Choroid plexus epithelial cell (primary cell): ENCODE results near the gene NXF1.

Source experiments
- DNase-seq: peaks from one replicate; pipeline ENCODE4 v3.0.0-alpha.2; 2010; ENCODE audit warnings: low read depth
- H3K4me3 ChIP-seq: 2 replicates; pipeline ENCODE4 v1.5.1; 2011; ENCODE audit warnings: low read depth, mild to moderate bottlenecking, control low read depth, low read length, moderate library complexity
- CTCF ChIP-seq: conservative IDR thresholded peaks from 2 replicates; pipeline ENCODE4 v1.5.1; 2011; ENCODE audit warnings: low read depth, mild to moderate bottlenecking, control low read depth, inconsistent platforms, low read length, moderate library complexity

NXF1 gene

GRCh38 chr11:62806611-62807121 is 1.4 kb upstream of the NXF1 start:
- TF ChIP-seq CTCF: no peak
- H3K4me3 ChIP-seq: no peak overlapping the region
- DNase-seq: peak; percentile 67

- peak overlapping the region; percentile 91 for H3K4me3 ChIP-seq
- peak; percentile 41 for DNase-seq
- TF ChIP-seq CTCF: no peak
Measured at GRCh38 chr11:62805961-62806441, 761 bp upstream of the NXF1 start.

- peak overlapping the region; percentile 91 for H3K4me3 ChIP-seq
- no peak for TF ChIP-seq CTCF
- DNase-seq: peak; percentile 73
Measured at GRCh38 chr11:62804310-62805075, 747 bp downstream of the NXF1 start.

- no peak overlapping the region for H3K4me3 ChIP-seq
- TF ChIP-seq CTCF: no peak
- no peak for DNase-seq
Measured at GRCh38 chr11:62801071-62801470, 4.2 kb downstream of the NXF1 start.

GRCh38 chr11:62799486-62799885 is 5.8 kb downstream of the NXF1 start:
- no peak for DNase-seq

GRCh38 chr11:62796281-62796680 is 9.0 kb downstream of the NXF1 start:
- H3K4me3 ChIP-seq: no peak overlapping the region
- no peak for DNase-seq
- TF ChIP-seq CTCF: no peak

More at GRCh38 chr11:62799486-62799885, 5.8 kb downstream of the NXF1 start:
- no peak overlapping the region for H3K4me3 ChIP-seq
- TF ChIP-seq CTCF: no peak
